SKM-1 (cell line): ENCODE measurements around the gene FABP7.
A peak's percentile ranks its signal among the peaks of the same experiment; 100 is the strongest.

ENCODE experiments used
- DNase-seq: peaks from one replicate; lab custom pipeline; 2025; ENCODE audit not compliant: unreplicated experiment; lab: John Stamatoyannopoulos, UW

Gene FABP7

DNA sequence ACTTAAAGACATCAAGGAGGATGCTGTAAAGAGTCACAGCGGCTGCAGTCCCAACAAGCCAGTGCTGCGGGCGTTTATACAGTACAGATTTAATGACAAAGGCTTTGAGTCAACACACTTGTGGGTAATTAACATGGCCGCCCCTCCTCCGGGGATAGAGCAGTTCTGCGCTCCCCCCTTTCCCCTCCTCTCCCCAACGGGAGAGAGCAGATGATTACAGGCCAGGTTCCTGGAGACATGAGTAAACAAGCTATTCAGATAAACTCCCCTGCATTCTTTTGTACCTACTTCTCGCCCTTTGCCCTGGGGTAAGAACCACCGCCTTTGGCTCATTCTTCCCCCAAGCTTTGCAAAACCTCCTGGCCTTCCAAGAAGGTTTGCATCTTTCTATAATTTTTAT lies 23.6 kb upstream of the FABP7 start:
- DNase-seq = no peak

GRCh38 chr6:122758927-122759334 lies 20.6 kb upstream of the FABP7 start:
- DNase-seq = no peak

GRCh38 chr6:122760330-122760729 lies 19.2 kb upstream of the FABP7 start:
- no peak for DNase-seq

- no peak for DNase-seq
These were observed 13.3 kb upstream of the FABP7 start for GRCh38 chr6:122766256-122766655.

DNA sequence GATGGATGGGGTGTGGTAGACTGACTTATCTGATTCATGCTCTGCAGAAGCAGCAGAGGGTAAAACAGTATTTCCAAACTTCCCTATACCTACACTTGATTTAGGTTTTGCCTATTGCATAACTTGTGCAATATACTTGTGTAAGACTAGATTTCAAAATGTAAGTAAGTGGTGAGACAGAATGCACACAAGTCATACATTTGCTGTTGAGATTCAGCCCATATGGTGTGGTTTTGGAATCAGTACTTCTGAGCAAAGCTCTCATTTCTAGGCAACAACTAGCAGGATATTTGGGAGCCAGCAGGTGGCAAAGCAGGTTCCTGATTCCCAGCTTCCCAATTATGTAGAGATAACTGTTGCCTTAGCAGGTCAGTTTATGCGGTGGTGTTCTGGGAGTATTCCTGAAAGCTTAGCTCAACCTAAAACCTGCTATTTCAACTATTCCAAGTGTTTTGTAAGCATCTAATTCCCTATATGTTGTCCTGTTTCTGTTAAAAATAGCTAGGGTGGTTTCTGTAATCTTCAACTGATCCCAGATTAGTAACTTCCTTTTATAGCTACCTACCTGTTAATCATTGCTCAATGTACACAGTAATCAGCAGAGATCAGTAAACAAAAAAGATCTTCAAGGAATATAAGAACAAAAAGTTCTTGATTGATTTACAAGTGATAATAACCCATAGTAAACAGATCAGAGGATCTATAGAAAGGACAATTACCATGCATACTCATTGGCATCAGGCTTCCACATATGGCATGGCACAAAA lies 8.5 kb upstream of the FABP7 start:
- peak; percentile 96 for DNase-seq

DNA sequence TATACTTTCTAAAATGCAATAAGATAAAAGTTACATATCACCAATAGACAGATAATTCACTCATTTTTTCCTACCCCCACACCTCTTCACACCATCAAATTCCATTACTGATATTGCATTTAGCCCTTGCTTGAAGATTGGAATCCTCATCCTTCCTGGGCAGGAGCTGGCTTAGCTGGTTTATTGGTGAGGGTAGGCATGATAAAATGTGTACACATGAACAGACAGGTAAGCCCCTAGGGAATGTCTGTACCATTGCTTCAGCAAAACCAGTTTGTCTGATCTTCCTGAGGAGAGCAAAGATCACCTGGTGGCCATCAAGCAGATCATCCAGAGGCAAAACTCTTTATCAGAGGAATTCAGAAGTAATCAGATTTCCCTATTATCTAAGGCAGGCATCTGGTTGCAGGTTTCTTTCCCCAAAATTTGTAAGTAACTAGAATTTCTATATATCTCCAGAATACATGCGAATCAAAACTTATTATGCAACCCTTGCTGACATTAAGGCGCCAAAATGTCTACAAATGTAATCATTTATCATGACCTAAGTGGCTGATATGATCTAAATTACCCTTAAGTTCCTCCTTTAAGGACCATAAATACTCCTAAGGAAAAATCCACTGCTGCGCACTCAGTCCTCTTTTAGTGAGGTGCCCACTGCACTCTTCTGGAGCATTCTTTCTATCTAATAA lies 6.6 kb upstream of the FABP7 start:
- no peak for DNase-seq

DNA sequence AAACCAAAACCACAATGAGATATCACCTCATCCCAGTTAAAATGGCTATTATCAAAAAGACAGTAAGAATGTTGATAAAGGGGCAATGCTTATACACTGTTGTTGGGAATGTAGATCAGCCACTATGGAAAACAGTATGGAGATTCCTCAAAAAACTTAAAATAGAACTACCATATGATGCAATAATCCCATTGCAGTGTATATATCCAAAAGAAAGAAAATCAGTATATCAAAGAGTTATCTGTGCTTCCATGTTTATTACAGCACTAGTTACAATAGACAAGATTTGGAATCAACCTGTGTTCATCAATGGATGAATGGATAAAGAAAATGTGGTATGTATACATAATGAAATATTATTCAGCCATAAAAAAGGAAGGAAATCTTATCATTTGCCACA lies 3.5 kb upstream of the FABP7 start:
- DNase-seq = no peak

GRCh38 chr6:122778302-122778701 lies 1.2 kb upstream of the FABP7 start:
- DNase-seq = no peak

DNA sequence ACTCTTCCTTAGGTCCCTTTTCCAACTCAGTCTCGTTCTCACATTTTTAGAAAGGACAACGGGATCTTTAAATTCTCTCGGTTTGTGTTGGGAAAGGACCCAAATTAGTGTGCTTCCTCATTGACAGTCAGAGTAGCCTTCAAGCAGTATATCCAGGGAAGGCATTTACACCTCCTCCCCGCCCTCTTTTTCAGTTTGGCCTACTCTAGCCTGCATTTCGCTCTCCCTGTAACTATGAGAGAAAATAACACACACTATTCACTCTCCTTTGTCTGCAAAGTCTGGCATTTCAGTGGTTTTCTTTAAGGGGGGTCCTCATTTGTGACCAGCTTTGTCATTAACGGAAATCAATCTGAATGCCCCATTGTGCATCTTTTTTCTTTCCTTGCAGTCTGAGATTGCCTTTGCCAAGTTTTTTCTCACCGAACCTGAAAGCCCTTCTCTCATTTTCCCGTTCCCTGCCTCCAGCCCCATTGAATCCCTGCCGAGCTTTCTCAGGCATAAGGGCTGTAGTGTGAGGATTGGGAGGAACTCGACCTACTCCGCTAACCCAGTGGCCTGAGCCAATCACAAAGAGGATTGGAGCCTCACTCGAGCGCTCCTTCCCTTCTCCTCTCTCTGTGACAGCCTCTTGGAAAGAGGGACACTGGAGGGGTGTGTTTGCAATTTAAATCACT lies 393 bp upstream of the FABP7 start:
- no peak for DNase-seq

GRCh38 chr6:122780114-122780513 lies 598 bp downstream of the FABP7 start:
- DNase-seq = no peak

GRCh38 chr6:122781716-122782115 lies 2.2 kb downstream of the FABP7 start:
- DNase-seq = no peak

GRCh38 chr6:122783401-122783800 lies 3.9 kb downstream of the FABP7 start:
- DNase-seq = no peak

DNA sequence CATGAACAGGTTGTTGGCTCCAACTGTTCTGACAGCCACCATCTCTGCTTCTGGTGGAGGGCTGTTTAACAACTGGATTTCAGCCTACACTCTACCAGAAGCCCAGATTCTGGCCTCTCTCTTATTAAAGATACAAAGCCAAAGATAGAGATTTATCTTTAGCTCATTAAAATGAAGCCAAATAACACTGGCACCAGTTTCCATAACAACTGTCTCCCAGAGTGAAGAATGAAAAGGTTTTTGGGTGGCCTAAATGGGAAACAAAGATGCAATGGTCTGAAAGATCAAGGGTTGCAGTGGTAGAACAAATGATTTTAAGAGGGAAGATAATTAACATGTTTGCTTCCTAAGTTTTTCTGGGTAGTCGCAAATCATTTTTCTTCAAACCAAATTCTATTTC lies 6.4 kb downstream of the FABP7 start:
- no peak for DNase-seq

GRCh38 chr6:122787721-122788120 lies 8.2 kb downstream of the FABP7 start:
- no peak for DNase-seq

- no peak for DNase-seq
These were observed 8.7 kb downstream of the FABP7 start for GRCh38 chr6:122788208-122788607.

DNA sequence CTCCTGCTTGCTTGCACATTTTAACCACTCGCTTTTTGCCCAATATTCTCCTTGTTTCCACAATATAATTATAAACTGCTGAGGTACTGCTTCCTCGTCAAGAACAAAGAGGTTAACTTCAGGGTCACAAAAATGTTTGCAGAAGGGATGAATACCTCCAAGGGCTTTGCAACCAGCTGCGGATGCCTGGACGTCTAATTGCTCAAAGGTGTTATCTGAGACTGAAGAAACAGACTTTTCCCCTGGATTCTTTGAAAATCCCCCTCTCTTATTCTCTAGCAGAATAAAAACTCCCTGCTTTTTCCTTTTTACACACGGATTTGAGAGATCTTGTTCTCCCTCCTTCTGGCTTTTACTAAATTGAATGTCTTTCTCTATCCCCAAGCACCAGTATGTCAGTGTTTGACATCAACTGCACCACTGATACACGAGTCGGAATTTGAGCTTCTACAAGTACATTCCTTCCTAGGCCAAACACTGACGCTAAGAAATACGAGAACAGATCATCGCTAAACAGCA lies 9.2 kb downstream of the FABP7 start:
- no peak for DNase-seq

DNA sequence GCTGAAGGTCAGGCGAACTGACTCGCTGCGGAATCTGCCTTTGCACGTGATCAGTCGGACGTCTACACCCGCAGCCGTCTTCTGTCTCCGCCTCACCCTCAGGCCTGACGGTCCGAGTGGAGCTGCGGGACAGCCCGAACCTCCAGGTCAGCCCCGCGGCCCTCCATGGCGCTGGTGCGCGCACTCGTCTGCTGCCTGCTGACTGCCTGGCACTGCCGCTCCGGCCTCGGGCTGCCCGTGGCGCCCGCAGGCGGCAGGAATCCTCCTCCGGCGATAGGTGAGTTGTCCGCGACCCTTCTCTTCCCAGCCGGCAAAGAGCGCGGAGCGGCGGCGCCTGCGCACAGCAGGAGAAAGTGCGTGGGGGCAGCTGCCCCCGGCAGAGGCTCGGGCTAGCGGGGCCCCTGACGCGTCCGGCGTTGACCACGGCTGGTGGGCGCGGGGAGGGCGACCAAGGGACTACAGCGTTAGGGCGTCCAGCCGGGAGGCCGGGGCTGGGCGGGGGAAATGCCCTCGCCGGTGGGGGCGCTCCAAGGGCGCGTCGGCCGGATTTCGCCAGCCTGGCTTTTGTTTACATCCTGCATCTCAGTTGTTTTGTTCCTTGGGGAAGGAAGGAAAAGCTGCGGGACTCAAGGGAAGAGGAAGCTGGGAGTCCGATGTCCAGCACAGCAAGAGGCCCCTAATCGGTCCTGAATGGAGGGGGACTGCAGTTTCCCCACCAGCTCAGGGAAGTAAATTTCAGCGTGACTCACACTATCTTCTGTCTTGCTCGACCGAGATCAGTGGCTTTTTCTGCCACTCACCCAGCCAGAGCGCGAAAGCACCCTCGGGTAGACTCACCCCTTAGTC lies 9.9 kb downstream of the FABP7 start, which contains the start of gene SMPDL3A:
Gene SMPDL3A (plus strand): TSS at position 77 of the 846 bp plus-strand sequence. CDS start 89 bp downstream, at position 166.
- peak; percentile 47 for DNase-seq

DNA sequence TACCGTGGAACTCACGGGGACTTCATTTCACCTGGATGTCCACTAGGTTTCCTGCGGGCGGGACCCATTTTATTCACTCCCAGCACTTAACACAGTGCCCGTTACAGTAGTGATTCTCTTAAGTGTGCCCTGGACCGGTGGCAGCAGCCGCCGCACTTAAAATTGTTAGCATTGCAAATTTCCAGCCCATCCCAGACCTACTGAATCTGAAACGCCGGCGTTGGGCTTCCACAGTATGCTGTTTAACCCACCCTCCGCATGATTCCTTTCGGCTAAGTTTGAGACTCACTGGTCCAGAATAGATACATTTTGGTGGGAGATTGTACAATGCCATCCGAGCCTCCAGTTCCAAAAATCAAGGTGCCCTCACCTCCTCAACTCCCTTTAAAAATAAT lies 10.5 kb downstream of the FABP7 start:
- DNase-seq = no peak

DNA sequence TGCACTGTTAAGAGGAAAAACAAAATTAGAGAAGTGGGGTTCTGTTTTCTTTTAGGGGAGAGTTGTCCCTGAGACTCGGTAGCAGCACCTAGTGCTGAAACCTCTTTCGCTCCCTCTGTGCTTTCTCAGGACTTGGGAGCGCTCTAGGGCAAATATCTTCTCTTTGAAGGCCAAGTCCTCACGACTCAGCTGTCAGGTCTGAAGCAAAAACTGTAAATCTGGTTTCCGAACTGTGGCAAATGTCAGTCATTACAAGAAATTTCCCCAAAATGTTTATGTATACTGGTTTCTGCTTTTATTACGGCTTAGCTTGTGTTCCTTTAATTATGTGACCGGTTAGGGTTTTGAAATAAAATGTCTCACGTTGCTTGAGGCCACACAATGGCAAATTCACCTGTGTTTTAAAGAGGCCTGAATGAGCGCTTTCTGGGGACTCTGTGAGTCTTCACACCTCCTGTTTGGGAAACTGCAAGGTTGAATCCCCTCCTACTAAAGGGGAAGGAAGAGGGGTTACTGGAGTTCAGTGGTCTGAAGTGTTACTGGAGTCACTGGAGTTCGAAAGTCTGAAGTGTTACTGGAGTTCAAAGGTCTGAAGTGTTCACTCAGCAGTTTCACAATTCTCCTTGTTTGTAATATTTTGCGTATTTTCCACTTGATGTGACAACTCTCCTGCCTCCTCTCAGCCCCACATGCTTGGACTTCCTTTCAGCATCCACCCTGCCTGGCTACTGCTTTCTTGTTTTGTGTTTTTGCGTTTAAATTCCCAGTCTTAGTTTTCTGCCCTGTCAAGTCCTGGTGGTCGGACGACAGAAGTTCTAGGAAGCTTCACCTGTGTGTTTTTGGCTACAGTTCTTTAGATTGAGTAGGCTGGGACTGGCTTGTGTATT lies 11.2 kb downstream of the FABP7 start:
- peak; percentile 11 for DNase-seq

- DNase-seq = no peak
These were observed 11.8 kb downstream of the FABP7 start for GRCh38 chr6:122791310-122791679.
